Measurements from ENCODE around the gene MIB1.
"Not testable (repeated sequence)": the region's sequence is repeated elsewhere in the genome, so short reads cannot be mapped to it uniquely, and the experiment has no call there.

Gene MIB1

GRCh38 chr18:21740538-21741311 lies at the start of gene MIB1:
TSS of gene MIB1 (plus strand) at chr18:21740792. CDS start at chr18:21741584, 792 bp downstream.
- peak; percentile 93 to 95 for DNase-seq

DNA sequence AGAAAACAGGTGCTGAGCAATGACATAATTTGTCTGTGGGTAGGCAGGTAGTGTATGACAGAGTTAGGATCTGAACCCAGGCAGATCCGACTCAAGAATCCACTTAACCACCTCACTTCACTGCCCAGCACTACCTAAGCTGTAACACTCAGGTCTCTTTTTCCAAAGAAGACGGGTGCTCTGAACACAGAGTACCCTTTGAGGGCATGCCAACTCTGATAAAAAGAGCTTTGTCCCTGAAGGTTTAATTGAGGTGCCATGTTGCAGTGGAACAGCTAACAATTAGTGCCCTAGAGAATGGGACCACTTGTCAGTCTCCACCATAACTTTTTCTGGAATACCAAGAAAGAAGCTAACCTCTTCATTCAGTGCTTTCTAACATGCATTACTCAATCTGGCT lies 47.3 kb upstream of the MIB1 start:
- no peak for DNase-seq

GRCh38 chr18:21700528-21701075 lies 40.0 kb upstream of the MIB1 start:
- DNase-seq, result no peak

DNA sequence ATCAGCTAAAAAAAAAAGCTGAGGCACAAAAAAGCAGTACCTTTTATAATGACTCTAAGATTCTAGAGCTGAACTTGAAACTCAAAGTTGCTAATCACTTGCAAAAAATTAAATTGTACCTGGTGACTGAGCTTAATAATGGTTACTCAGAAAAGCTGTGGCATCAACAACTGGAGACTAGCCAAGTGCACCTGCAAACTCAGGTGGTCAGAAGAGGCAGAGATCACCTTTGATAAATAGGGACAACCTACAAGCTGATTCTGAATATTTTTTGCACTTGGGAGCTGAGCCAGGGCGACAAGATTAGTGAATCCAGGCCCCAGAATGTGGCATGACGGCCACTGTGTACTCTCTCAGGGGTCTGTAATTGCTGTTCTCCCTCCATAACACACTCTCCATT lies 39.0 kb upstream of the MIB1 start:
- DNase-seq, result no peak

DNA sequence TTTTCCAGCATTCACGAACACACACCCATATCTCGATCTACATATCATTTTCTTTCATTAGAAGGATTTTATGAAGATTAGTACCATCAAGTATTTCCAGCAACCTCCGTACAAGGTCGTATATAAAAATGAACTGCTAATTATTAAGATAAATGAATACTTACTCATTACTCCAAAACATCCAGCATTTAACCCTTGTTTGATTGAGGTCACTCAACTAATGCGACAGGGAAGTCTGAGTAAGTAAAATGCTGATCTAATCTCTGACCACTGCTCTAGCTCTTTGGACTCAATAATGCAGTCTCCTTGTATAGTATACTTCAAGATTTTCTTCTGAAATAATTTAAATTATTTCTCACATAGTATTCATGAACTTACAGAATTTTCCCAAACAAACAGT lies 38.0 kb upstream of the MIB1 start:
- DNase-seq, result no peak

DNA sequence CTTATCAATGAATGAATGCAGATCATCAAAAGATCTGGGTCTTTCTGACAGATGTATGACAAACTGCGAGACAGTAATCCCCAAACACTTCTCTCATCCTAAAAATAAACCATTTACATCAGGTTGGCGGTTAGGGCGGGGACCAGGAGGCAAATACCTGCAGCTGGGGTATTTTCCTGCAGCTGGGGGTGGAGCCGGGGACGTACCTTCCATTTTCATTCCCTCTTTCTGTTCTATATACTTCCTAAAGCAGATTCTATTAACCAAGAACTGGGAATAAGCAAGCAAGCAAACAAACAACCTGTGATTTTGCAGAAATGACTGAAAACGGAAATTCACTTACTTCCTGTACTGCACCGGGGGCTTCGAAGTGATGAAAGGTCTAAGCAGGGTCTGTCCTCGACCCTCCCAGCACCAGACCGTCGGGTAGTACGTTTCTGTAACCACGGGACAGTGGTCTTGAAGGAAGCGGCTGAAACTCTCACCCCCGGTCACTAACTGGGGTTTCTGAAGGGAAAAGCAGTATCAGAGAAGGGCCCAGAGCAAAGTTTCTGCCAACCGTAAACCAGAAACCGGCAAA lies 37.3 kb upstream of the MIB1 start:
- no peak for DNase-seq

DNA sequence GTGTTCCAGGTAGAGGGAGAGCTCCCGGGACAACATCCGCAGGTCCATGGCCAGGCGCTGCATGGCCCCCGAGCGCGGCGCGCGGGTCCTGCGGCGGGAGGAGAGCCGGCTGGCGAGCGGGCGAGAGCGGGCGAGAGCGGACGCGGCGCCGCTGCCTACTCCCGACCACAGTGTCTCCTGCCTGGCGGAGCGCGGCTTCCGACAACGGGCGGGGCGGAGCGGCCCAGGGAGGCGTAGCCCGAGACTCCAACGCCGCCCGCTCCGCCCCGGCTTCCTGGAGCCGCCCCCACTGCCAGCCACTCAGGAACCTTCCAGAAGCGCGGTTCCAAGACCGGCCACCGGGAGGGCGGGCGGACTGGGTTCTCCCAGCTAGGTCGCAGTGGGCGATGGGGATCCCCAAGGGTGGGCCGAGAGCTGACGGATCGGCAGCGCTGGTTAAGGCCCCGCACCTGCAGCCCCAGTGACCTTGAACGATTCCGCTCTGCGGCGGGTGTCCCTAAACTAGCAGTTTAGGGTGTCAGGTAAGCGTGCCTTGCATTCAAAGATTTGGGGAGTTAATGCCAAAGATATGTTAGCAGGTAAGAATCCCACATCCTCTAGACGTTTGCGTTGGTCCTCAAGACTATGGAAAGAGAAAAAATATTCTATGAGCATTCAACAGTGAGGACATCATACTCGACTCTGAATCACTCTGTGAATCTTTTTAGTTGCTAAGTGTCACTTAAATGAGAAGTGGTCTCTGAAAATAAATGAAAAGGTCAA lies 35.8 kb upstream of the MIB1 start, which contains the start of gene ABHD3:
Gene ABHD3, minus strand, starts transcription at position 172 of the 762 bp plus-strand sequence. Its CDS starts 109 bp downstream, at position 63.
- DNase-seq, result peak; percentile 82 to 85

DNA sequence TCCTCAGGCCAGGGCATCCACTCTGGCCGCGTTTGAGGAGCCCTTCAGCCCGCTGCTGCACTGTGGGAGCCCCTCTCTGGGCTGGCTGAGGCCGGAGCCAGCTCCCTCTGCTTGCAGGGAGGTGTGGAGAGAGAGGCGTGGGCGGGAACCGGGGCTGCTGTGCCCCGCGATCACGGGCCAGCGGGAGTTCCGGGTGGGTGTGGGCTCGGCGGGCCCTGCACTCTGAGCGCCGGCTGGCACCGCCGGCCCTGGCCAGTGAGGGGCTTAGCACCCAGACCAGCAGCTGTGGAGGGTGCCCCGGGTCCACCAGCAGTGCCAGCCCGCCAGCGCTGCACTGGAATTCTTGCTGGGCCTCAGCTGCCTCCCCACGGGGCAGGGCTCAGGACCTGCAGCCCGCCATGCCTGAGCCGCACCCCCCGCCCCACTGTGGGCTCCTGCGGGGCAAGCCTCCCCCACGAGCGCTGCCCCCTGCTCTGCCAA lies 34.2 kb upstream of the MIB1 start:
- no peak for DNase-seq

DNA sequence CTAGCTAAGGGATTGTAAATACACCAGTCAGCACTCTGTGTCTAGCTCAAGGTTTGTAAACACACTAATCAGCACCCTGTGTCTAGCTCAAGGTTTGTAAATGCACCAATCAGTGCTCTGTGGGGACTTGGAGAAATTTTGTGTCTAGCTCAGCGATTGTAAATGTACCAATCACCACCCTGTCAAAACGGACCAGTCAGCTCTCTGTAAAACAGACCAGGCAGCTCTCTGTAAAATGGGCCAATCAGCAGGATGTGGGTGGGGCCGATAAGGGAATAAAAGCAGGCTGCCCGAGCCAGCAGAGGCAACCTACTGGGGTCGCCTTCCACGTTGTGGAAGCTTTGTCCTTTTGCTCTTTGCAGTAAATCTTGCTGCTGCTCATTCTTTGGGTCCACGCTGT lies 33.5 kb upstream of the MIB1 start:
- not testable (repeated sequence) for DNase-seq

DNA sequence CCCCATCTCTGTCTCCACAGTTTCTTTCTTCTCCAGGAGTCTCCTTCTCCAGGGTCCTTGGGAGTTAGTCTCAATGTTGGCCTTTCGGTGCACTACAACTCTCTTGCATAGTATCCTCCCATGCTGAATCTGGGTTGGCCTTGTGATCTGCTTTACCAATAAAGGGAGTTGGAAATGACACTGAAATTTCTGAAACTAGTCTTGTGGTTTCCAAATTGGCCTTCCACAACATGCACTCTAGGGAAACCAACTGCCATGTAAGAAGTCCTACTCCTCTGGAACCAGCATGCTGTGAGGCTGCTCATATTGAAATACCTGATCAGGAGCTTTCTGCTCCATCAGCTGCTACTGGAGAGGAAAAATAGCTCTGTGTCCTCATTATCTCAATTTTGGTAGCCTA lies 26.1 kb upstream of the MIB1 start:
- no peak for DNase-seq

GRCh38 chr18:21722687-21723086 lies 17.9 kb upstream of the MIB1 start:
- no peak for DNase-seq

DNA sequence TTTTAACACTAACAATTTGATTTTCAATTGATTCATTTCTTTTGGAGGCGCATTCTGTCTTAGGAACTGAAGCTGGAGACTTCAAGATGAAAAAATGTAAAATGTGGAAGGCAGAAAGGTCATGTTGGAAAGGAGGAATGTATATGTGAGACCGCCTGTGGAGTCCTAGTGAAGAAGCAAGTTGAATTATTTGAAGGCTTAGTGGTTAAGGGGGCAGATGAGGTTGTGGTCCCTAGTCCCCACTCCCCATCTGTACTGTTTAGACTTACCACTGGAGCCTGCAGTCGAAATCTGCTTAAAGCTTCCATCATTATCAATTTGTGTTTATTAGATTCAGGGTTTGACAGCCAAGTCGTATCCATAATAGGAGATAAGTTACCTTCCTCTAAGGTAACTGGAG lies 15.4 kb upstream of the MIB1 start:
- DNase-seq, result no peak

DNA sequence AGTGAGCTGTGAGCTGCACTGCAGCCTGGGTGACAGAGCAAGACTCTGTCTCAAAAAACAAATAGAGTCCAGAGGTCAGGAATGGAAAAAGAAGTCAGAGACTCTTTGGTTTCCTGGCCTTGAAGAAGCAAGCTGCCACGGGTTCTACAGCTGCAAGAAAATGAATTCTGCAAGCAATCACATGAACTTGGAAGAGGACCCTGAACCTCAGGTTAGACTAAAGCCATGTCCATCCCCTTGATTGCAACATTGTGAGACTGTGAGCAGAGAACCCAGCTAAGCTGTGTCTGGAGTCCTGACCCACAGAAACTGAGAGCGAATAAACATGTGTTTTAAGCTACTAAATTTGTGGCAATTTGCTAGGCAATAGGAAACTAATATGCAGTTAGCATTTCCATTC lies 12.9 kb upstream of the MIB1 start:
- no peak for DNase-seq

GRCh38 chr18:21733011-21733410 lies 7.6 kb upstream of the MIB1 start:
- DNase-seq, result no peak

- no peak for DNase-seq
These were observed 5.1 kb upstream of the MIB1 start for GRCh38 chr18:21735452-21736015.

- not testable (repeated sequence) for DNase-seq
These were observed 3.7 kb upstream of the MIB1 start for GRCh38 chr18:21736926-21737325.

GRCh38 chr18:21739604-21740537 lies 721 bp upstream of the MIB1 start:
- DNase-seq, result no peak

GRCh38 chr18:21741312-21741561 lies 645 bp downstream of the MIB1 start:
- no peak for DNase-seq

GRCh38 chr18:21741562-21742314 lies 1.1 kb downstream of the MIB1 start:
- peak in 1 of 2 experiments; percentile 23 for DNase-seq

- DNase-seq, result no peak
These were observed 1.7 kb downstream of the MIB1 start for GRCh38 chr18:21742315-21742687.

- no peak for DNase-seq
These were observed 2.7 kb downstream of the MIB1 start for GRCh38 chr18:21743166-21743832.
